HG03457 (cell line): ENCODE measurements around the gene DSCAML1.
"Not testable (repeated sequence)": the region's sequence is repeated elsewhere in the genome, so short reads cannot be mapped to it uniquely, and the experiment has no call there.

Experiments
- ATAC-seq: cut with Tn5 transposase; IDR thresholded peaks from one replicate; pipeline ENCODE4 v1.9.1; 2021; ENCODE audit warnings: moderate number of reproducible peaks; ENCODE audit not compliant: unreplicated experiment

DSCAML1 gene

DNA sequence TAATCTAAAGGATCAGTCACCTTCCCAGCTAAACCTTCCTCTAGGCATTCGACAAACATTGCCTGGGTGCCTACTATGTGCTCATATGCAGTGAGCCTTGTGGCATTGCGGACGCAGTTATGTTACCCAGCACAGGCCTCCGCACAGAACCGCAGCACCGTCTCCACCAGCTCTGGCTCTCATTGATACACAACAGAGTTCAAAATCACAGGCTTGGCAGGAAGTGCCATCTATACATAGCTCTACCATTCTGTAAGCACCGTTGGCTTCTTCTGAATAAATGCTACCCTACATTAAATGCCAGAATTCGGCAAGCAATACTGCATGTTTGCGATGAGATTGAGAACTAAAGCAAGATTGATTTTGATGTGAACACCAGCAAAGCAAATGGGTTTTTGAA, 31.0 kb downstream of the DSCAML1 start:
- no peak for ATAC-seq

DNA sequence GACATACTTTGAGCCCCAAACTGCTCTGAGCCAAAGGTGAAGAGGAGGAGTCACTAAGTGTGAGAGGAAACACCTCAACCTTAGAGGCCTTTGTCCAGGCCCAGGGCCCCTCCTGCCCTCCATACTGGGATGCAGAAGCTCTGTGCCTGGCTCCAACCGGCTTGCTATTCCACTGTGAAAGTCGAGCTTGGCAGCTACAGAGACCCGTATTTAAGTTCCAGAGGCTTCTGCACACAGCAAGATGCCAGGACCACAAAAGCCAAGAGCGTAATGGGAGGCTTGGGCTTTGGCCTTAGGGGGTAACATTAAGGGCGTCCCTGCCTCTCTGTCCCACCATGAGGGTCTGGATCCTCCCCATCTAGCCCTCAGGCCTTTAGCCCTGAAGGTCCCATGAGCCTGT, 31.9 kb downstream of the DSCAML1 start:
- no peak for ATAC-seq

DNA sequence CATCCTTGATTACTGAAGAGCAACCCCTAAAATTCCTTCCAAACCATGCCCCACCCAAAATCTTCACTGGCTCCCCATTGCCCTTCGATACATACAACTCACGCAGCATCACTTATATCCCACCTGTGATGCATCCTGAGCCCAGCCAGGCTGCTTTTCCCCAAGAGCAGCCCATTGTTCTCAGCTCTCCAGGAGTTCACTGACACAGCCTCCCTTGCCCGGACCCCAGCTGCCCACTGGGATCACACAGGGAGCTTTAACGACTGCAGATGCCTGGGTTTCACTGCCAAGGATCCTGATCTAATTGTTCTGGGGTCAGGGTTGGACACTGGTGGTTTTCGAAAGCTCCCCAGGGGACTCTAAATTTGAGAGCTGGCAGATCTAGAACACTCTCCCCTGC, 33.6 kb downstream of the DSCAML1 start:
- ATAC-seq = not testable (repeated sequence)

DNA sequence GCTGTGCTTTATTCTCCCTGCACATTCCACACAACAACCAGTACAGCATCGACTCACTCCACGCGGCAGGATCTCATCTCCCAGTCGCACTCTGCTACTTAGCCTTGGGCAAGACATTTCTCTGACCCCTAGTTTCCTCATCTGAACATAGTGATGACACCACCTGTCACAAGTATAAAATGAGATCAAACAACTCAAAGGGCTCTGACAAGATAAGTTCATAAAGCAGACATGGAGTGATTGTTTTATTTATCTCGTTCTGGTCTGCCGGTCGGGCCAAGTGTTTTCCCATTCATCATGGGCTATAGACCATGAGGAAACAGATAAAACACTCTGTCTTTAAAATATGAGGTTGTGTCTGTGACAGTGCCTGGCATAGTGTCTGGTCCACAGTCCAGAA, 35.0 kb downstream of the DSCAML1 start:
- ATAC-seq = no peak

DNA sequence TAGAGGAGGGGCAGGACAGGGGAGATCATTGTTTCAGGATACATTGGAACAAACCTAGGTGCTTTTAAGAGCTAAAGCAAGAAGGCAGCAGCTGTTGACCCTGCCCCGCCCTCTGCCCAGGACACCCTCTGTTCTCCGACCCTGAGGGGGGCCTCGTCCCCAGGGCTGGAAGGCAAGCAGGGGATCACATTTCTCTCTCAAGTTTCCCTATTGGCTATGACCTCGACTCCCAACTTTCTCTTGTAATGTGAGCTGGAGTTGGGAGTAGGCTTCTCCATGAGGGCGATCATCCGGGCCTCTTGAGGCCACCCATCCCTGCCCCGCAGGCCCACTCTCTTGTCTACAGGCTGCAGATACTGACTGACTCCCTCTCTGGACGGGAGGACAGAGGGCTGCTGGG, 37.7 kb downstream of the DSCAML1 start:
- ATAC-seq = no peak

DNA sequence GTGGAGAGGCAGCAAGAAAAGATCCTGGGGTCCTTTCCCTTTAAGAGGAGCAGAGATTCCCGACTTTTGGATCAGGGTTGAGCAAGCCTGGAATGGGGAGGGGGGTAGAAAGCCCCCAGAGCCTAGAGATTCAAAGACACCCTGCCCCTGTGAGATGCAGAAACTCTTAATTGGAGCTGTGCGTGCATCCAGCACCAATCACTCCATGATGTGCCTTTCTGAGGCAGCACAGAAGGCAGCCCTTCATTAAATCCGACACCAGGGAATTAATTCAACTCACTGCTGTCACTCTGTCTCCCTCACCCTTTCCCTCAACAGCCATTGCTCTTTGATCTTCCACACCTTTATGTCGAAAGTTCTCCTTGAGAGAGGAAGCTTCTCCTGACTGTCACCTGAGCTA, 43.0 kb downstream of the DSCAML1 start:
- ATAC-seq = no peak

DNA sequence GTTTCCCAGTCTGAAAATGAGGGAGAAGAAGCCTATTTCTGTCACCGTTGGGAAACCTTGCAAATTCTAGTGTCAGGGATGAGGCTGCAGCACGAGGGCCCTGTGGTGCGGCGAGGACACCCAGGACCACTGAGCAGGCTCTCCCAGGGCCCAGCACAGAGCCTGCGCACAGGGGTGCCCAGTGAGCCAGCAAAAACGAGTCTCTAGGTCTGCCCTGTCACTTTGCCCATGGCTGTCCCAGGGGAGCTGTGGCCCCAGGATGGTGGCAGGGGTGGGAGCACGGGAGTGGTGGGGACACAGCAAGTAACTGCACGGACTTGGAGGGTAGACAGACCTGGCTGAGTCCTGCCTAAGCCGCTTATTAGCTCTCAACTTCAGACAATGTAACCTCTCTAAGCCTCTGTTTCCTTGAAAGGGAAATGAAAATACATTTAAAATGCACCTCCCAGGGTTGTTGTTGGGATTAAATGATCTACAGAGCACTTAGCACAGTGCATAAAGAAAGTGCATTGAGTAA, 44.2 kb downstream of the DSCAML1 start:
- ATAC-seq = no peak

DNA sequence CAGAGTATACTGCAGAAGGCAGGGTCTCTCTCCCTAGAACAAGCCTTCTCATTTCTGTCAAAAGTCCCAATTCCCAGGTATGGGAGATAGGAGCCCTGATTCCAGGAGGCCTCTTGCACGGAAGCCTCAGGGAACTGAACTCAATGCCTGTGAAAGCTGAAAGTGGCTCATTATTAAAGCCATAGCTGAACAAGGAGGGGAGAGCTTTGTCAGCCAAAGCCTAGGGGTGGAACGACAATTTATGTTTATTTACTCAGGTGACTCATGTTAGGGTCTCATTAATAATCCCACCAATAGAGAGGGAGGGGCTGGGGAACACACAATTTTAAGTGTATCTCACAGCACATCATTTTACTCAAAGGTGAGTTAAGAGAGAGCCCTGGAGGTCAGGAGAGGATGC, 44.9 kb downstream of the DSCAML1 start:
- ATAC-seq = no peak

DNA sequence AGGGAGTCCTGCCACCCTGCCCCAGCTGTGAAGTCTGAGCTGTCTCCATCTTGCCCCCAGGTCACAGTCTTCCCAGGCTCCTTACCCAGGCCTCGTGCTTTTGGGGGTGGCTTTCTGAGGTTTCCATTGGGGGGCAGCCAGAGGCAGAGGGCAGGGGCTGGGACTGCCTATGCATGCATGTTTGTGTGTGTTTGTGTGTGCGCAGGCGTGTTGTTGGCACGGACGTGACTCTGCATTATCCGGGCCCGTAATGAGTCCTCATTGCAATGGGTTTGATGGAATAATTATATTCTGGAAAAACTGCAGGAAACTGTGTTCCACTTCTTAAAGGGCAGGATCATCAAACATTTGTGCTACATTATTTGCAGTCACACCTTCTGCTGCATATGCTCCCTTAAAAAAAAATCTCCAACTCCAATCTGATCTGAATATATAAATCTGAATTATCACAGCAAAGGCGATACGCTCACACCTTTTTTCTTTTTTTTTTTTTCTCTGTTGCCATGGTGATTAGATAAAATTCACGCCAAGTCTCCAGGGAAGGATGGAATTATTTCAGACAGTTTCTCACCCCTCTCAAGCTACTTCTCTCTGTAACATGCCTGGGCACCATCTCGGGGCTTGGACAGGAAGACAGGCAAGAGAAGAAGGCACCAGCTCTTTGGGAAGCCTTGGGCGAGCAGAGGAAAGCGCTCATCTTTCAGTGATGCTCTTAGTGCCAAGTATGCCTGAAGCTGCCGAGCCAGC, 45.9 kb downstream of the DSCAML1 start:
- ATAC-seq = no peak

DNA sequence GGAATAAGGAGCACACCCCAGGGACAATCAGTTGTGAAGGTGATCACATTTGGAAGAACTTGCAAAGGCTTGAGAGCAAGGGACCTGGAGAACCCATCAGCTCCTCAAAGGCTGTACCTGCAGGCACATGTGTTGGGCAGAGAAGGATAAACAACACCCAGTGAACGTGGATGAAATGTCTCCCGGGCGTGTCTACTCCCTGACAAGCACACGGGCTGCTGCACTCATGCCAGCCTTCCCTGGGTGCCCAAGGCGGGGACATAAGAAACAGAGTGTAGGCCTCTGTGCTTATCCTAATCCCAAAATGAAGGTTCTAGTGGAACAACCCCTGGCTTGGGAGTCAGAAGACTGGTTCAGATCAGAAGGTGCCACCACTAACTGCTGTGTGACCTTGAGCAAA, 46.7 kb downstream of the DSCAML1 start:
- ATAC-seq = no peak

DNA sequence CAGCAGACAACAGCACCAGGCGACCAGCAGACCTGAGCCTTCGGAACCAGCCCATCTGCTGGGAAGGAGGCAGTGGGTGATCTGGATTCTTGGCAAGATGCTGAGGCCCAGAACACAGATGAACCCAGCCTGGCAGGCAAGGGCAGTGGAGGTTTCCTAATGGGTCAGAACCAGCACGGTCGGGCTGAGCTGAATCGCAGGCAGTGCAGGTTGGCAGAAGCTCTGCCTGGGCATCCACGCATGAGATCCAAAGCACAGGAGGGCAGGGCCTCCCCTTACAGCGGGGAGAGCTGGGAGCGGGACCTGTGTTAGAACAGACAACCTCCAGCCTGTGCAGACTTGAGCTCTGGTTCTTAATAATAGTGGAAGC, 47.5 kb downstream of the DSCAML1 start:
- no peak for ATAC-seq

DNA sequence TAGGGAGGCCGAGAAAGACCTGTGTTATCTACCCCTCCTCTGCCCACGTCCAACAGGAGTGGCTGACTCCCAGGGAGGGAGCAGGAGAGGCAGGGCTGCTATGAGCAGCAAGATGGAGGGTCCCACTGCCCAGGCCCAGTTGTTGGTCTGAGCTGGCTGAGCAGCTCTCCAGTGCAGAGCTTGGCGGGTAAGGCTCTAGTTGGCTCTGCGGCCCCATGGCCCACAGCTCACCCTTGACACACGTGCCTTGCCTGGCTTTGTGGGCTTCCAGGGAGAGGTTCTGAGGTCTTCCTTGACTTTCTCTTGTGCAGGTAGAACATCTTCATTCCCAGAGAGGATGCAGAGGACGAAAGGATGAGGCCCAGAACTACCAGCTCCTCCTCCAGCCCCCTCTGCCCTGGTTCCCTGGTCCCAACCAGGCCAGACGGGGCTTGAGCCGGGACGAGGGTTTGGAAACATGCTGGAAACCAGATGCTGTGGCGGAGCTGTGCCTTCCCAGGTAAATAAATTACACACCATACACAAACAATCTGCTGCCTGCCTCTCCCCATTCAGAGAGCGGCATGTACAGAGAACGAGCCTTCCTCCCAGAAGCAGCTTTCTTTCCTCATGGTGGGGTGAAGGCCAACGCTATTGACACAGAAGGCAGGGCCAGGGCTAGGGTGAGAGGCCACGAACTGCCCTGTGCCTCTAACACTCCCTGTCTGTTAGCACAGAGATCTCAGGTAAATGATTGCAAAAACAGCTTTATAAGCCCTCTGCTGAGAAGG, 48.1 kb downstream of the DSCAML1 start:
- no peak for ATAC-seq

DNA sequence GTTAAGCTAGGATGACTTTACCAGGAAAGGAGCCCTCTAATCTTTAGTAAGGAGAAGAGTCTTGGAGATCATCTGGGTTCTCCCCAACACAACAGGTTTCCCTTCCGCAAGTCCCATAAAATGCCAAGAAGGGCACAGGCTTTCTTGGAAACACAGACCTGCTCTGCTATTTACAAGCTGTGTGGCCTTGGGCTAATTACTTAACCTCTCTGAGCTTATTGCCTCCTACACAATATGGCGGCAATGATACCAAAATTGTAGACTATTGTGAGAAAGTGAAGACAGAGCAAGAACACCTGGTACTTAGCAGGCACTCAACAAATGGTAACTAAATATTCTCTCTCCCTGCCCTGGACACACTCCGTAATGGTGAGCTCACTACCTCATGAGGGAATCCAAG, 49.1 kb downstream of the DSCAML1 start:
- no peak for ATAC-seq

DNA sequence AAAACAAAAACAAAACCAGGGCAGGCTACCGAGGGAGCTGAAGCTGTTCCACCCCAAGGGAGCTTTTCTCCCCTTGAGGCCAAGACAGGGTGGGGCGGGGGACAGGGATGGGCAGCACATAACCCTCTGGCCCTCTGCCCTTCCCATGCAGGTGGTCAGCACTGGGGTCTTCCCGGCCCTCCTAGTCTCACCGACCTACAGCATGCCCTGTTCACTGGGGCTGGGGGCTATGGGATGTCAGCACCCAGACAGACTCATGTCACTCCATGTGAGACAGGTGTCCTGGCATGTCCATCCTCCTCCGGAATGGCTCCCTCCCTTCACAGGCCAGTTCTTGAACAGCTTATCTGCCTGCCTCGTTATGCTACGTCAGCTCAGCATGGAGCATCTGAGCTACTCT, 51.7 kb downstream of the DSCAML1 start:
- no peak for ATAC-seq

DNA sequence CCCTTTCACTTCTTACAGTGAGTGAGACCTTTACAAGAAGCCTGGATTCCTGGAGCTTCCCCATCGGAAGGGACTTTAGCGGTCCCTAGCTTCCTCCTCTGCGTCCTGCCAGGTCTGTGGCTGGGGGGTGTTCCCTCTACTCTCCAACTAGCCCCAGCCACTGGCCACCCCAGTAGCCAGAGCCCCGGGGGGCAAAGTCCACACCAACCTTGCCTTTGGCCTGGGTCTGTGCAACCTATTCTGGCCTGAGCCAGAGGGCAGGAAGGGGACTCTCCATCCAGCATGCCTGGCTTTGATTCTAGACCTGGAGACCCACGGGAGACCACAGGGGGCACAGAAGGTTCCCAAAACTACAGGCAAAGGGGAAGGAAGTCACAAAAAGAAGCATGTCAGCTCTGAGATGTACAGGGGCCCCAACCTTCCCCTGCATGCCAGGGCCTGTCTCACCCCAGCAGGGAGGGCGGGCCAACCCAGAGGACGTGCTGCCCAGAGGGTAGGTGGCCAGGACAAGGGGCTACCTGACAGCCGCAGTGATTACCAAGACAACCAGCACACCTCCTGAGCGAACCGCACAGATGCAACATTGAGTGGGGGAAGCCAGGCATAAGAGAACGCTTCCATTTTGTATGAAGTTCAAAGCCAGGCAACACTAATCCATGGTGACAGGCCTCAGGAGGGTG, 52.4 kb downstream of the DSCAML1 start:
- no peak for ATAC-seq

DNA sequence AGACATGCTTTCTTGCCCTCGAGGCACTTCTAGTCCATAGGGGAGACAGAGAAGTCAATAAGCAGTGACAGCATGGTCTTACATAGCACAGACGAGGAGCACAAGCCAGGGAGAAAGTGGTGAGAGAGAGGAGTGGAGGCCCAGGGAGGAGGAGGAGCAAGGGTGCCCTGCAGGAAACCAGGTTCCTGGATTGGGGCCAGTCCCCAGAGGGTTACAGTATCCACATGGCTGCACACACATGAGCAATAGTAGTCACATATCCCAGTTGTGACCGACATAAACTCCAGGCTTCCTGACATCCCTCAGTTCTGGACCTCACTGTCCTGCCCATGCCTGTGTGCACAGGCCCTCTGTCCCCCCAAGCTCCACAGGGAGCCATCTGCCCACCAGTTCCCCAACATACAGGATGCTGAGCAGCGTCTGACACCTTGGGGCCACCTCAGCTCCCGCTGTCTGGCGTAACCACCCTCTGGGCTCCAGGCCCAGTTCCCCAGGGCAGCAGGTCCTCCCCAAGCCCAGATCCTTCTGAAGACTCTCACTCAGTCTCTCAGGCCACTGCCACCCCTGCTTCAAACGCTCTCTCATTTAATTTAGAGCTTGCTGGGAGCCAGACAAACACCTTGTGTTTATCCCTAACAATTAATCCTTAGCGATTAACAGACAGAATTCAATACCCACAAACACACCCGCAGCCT, 53.7 kb downstream of the DSCAML1 start:
- no peak for ATAC-seq

DNA sequence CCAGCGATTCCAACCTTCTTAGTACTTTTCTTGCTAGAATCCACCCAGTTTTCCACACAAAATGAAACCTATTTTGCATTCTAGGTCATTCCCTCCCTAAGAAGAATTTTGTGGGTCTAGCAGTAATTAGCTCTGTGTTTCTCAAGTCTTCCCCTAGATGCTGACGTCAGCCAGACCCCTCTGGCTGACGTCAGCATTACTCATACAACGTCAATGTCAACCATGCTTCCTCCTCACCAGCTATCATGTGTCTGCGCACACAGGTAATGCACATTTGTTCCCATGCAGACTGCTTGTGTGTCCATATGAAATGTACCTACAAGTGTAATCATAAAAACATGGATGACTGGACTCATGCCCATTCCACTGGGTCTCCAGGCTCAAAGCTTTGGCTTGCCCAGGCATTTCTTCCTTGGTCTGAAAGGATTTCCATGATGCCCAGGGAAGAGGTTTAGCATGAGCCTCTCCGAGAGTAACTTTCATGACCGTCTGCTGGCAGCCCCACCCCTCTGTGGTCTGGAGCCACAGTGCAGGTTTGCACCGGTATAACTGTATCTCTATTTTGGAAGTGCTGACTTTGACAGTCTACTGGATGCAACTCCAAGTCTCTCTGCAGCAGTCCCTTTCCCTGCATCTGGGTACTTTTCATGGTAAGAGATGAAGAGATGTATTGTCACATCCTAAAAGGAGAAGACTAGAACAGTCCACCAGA, 58.6 kb downstream of the DSCAML1 start:
- no peak for ATAC-seq

DNA sequence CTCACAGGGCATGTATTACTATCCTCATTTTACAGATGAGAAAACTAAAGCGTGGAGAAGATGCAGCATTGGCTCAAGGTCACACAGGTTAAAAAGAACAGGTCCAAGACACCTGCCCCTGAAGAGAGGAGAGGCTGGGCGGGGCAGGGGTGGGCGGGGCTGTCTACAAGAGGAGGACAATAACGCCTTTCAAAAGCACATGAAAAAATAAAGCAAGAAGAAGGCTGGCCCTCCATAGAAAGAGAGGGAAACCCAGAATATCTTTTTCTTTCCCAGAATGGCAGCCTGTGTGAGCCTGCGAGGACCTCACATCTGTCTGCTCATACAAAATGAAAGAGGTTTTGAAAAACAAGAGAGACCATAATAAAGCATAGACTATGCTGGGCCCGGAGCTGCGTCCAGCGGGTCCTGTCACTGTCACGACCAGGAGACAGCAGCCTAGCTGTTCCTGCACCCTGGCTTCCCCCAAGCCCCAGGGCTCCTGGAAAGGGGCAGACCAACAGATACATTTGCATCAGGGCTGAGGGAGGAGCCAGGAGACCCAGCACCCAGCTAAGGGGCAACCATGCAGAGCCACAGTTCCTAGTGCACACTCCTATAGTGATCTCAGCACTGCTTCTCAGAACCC, 61.6 kb downstream of the DSCAML1 start:
- ATAC-seq = no peak

DNA sequence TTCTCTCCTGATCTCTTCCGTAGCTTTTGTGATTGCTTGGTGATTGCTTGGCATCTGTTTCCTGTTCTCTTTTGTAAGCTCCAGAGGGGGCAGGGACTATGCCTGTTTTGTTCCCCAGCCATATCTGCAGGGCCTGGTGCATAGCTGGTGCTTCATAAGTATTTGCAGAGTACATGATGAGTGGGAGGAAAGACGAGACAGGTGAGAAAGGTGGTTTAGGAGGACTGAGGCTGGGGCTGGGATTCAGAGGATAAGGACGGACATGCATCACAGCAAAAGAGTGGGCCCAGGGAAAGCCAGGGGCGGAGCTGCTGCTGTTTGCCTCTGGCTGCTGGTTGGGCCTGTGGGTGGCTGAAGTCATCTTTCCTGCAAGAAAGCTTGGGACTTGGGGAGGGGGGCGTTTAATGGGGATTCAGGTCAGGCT, 62.4 kb downstream of the DSCAML1 start:
- no peak for ATAC-seq

DNA sequence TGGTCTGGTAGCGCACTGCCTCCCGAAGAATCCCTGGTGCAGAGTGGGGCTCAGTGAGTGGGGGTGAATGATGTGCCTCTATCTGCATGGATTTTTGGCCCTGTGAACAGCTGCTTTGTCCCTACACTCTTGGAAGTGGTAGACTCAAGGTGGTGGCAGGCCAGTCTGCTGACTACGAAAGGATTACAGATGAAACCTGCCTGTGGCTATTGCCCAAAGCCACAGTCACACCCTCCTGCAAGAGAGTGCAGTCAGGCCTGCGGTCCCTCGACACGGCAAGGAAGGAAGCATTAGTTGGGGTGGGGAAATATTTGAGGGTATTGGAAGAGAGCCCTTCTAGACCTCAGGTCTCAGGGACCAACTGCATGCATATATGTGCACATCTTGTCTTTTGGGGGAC, 63.7 kb downstream of the DSCAML1 start:
- no peak for ATAC-seq
